Cardiac septum (tissue), 1 donor: ENCODE measurements around the gene VLDLR. TPM values are rescaled to one million over a fixed set of nuclear protein-coding genes. Genes with fewer than 3 reads are reported as not detected.
A peak's percentile ranks its signal among the peaks of the same experiment; 100 is the strongest.

Source experiments
- DNase-seq: peaks from one replicate; pipeline ENCODE4 v3.0.0-alpha.2; 2020; ENCODE audit warnings: low spot score
- intact Hi-C: fragments of 100-400 bp; cut with DNase I; formaldehyde crosslinking; loops from one replicate; pipeline ENCODE4 v1.14.0; 2022
- total RNA-seq: library from RNA; stranded (reverse); fragmentation: NEBNext Ultra II Directional; extraction: Animal tissue kit (Norgen Biotek cat#: 25700); gene quantifications from one replicate; pipeline ENCODE4 v1.2.1, GENCODE V29; 2021
- donor health status: DM: no; HTN: no; CAD: no.

The VLDLR gene
- total RNA-seq, 1 donor from 2014 or later, result 127 TPM

- DNase-seq, result no peak
- intact Hi-C loops, result no loop called here
Measured at GRCh38 chr9:2618289-2618688, 3.3 kb upstream of the VLDLR start.

GRCh38 chr9:2620919-2621721, 467 bp upstream of the VLDLR start:
- intact Hi-C loops, result loop anchor here (2.0 to 10.0 kb wide), 5 partner anchors 50 to 456 kb away; no protein-coding TSS in a partner anchor
- peak; percentile 85 for DNase-seq

GRCh38 chr9:2622461-2623287, 1.1 kb downstream of the VLDLR start:
- DNase-seq, result no peak
- intact Hi-C loops, result loop anchor here (5.0 to 10.0 kb wide), 4 partner anchors 105 to 458 kb away; no protein-coding TSS in a partner anchor

- intact Hi-C loops, result loop anchor here (5.0 to 10.0 kb wide), 4 partner anchors 104 to 459 kb away; no protein-coding TSS in a partner anchor
Measured at GRCh38 chr9:2623288-2624050, 1.9 kb downstream of the VLDLR start.

GRCh38 chr9:2624051-2624682, 2.6 kb downstream of the VLDLR start:
- DNase-seq, result no peak
- intact Hi-C loops, result loop anchor here (5.0 to 10.0 kb wide), 4 partner anchors 103 to 459 kb away; no protein-coding TSS in a partner anchor

More at GRCh38 chr9:2623288-2624050, 1.9 kb downstream of the VLDLR start:
- DNase-seq, result peak; percentile 81

- no peak for DNase-seq
- intact Hi-C loops, result loop anchor here (10.0 kb wide), 1 partner anchor 461 kb away; no protein-coding TSS in a partner anchor
Measured at GRCh38 chr9:2625427-2625826, 3.8 kb downstream of the VLDLR start.

- intact Hi-C loops, result loop anchor here (10.0 kb wide), 1 partner anchor 464 kb away; no protein-coding TSS in a partner anchor
- no peak for DNase-seq
Measured at GRCh38 chr9:2628919-2629318, 7.3 kb downstream of the VLDLR start.

GRCh38 chr9:2630158-2630557, 8.6 kb downstream of the VLDLR start:
- intact Hi-C loops, result no loop called here

GRCh38 chr9:2631263-2631662, 9.7 kb downstream of the VLDLR start:
- DNase-seq, result no peak
- intact Hi-C loops, result no loop called here

More at GRCh38 chr9:2630158-2630557, 8.6 kb downstream of the VLDLR start:
- no peak for DNase-seq

GRCh38 chr9:2634153-2634552, 12.6 kb downstream of the VLDLR start:
- no peak for DNase-seq
- intact Hi-C loops, result no loop called here

GRCh38 chr9:2634818-2635217, 13.2 kb downstream of the VLDLR start:
- no peak for DNase-seq
- intact Hi-C loops, result no loop called here

- intact Hi-C loops, result no loop called here
- DNase-seq, result no peak
Measured at GRCh38 chr9:2635922-2636321, 14.3 kb downstream of the VLDLR start.

GRCh38 chr9:2637390-2637789, 15.8 kb downstream of the VLDLR start:
- intact Hi-C loops, result no loop called here

GRCh38 chr9:2638871-2639673, 17.5 kb downstream of the VLDLR start:
- DNase-seq, result no peak
- intact Hi-C loops, result no loop called here

More at GRCh38 chr9:2637390-2637789, 15.8 kb downstream of the VLDLR start:
- DNase-seq, result no peak

- no peak for DNase-seq
- intact Hi-C loops, result no loop called here
Measured at GRCh38 chr9:2639786-2640185, 18.2 kb downstream of the VLDLR start.

- intact Hi-C loops, result no loop called here
- no peak for DNase-seq
Measured at GRCh38 chr9:2640570-2640969, 19.0 kb downstream of the VLDLR start.

- intact Hi-C loops, result no loop called here
- no peak for DNase-seq
Measured at GRCh38 chr9:2641033-2641432, 19.4 kb downstream of the VLDLR start.

GRCh38 chr9:2642068-2642467, 20.5 kb downstream of the VLDLR start:
- intact Hi-C loops, result no loop called here
- DNase-seq, result no peak
